Left ventricle myocardium inferior (tissue), 1 donor: ENCODE data around the gene CACNA1I. TPM values are rescaled to one million over a fixed set of nuclear protein-coding genes. Genes with fewer than 3 reads are reported as not detected.

Experiments used
- DNase-seq: peaks from one replicate; pipeline ENCODE4 v3.0.0-alpha.2; 2020
- H3K27ac ChIP-seq: fragments of 200-600 bp; replicated peaks from 2 replicates; pipeline ENCODE4 v1.8.0; 2021
- H3K27me3 ChIP-seq: fragments of 200-600 bp; 2 replicates; pipeline ENCODE4 v1.8.0; 2021; ENCODE audit warnings: low read depth
- H3K36me3 ChIP-seq: fragments of 200-600 bp; 2 replicates; pipeline ENCODE4 v1.8.0; 2021
- H3K4me1 ChIP-seq: fragments of 200-600 bp; 2 replicates; pipeline ENCODE4 v1.8.0; 2021
- H3K4me3 ChIP-seq: fragments of 200-600 bp; 2 replicates; pipeline ENCODE4 v1.8.0; 2021; ENCODE audit warnings: mild to moderate bottlenecking, moderate library complexity
- H3K9me3 ChIP-seq: fragments of 200-600 bp; replicated peaks from 2 replicates; pipeline ENCODE4 v1.8.0; 2021
- intact Hi-C: fragments of 100-400 bp; cut with micrococcal nuclease; formaldehyde crosslinking; loops from one replicate; pipeline ENCODE4 v1.11.0; 2022
- total RNA-seq: library from RNA; stranded (reverse); fragmentation: NEBNext Ultra II Directional; extraction: Animal tissue kit (Norgen Biotek cat#: 25700); gene quantifications from one replicate; pipeline ENCODE4 v1.2.1, GENCODE V29; 2021
- TF ChIP-seq, protein P1 (sequence below): fragments of 200-600 bp; IDR thresholded peaks from 2 replicates; pipeline ENCODE4 v1.8.0; 2021; ENCODE audit warnings: antibody characterized with exemption, mild to moderate bottlenecking, borderline replicate concordance
- donor health status: DM: no; HTN: yes; CAD: no; lungs with severe emphysema.

CACNA1I gene
- total RNA-seq, 1 donor from 2014 or later: 0.05 TPM

GRCh38 chr22:39532215-39533073 lies 38.1 kb upstream of the CACNA1I start, which contains the start of gene RPS19BP1:
RPS19BP1 (minus strand) TSS chr22:39532748; CDS start chr22:39532738, 10 bp downstream.
- H3K27me3 ChIP-seq: no peaks in the 10 kb centered on the region
- intact Hi-C loops: no loop called here
- H3K36me3 ChIP-seq: peaks cover 17% of the 10 kb centered on the region
- peak within 1 kb of the TSS; percentile 97 for H3K4me3 ChIP-seq
- no peaks in the 10 kb centered on the region for H3K9me3 ChIP-seq
- TF ChIP-seq, protein P1, sequence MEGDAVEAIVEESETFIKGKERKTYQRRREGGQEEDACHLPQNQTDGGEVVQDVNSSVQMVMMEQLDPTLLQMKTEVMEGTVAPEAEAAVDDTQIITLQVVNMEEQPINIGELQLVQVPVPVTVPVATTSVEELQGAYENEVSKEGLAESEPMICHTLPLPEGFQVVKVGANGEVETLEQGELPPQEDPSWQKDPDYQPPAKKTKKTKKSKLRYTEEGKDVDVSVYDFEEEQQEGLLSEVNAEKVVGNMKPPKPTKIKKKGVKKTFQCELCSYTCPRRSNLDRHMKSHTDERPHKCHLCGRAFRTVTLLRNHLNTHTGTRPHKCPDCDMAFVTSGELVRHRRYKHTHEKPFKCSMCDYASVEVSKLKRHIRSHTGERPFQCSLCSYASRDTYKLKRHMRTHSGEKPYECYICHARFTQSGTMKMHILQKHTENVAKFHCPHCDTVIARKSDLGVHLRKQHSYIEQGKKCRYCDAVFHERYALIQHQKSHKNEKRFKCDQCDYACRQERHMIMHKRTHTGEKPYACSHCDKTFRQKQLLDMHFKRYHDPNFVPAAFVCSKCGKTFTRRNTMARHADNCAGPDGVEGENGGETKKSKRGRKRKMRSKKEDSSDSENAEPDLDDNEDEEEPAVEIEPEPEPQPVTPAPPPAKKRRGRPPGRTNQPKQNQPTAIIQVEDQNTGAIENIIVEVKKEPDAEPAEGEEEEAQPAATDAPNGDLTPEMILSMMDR: peak; percentile 10
- H3K4me1 ChIP-seq: peaks cover 62% of the 10 kb centered on the region
- H3K27ac ChIP-seq: peak within 1 kb of the TSS; percentile 96
- peak; percentile 99 for DNase-seq

DNA sequence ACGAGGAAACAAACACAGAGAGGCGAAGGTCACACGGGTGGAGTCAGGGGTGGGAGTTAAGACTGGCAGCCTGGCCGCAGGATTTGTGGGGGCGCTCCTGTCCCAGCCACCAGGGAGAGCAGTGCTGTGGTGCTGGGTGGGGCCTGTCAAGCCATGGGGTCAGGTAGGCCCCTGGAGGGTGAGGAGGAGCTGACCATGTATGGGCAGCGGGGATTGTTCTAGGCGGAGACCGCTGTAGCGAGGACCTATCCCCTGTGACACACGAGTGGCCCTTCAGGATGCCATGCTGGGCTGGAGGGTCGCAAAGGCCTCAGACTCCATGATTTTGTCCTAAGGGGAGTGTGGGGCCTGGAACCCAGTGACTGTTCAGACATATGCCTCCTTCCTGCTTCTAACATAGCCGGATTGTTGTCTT lies 36.5 kb upstream of the CACNA1I start:
- intact Hi-C loops: no loop called here
- TF ChIP-seq, protein P1: no peak
- Histone ChIP-seq H3K27me3 (no peaks in the 10 kb centered on the region), H3K9me3 (no peaks in the 10 kb centered on the region), H3K27ac (peak overlapping the region; percentile 27), H3K36me3 (peaks cover 12% of the 10 kb centered on the region), H3K4me1 (peaks cover 46% of the 10 kb centered on the region), H3K4me3 (no peak overlapping the region)
- no peak for DNase-seq

DNA sequence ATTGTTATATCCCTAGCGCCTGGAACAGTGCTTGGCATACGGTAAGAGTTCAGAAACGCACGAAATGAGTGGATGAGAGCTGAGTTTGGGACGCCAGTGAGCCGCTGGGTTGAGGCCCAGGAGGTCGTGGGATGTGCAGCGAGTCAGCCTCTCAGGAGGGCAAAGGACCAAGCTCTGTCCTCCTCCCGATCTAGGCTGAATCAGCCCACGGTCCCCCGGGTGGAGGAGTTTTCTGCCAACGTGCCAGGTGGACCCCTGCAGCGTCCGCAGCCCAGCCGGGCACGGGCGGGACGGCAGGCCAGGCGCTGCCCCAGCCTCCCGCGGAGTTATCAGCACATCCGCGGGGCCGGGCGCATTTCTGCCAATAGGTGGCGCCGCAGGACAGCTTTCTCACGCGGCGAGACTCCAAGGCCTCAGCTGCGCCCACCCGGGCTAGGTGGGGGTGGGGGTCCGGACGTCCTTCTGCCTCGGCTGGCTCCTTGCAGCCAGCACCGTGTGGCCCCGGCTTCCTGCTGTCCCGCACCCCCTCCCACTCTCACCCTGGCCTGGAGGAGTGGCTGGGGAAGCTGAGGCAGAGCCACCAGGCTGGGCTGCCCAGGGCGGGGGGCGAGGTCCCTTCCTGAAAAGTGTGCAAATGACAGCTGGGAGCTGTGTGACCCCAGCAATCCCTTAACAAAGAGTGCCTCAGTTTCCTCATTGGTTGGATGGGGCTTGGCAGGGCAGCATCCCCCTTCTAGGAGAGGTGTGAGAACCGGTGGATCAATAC lies 35.8 kb upstream of the CACNA1I start:
- intact Hi-C loops: loop anchor here (5.0 kb wide), 1 partner anchor 488 kb away; no protein-coding TSS in a partner anchor
- TF ChIP-seq, protein P1: peak; percentile 94
- peaks cover 39% of the 10 kb centered on the region for H3K4me1 ChIP-seq
- peak overlapping the region; percentile 27 for H3K27ac ChIP-seq
- H3K9me3 ChIP-seq: no peaks in the 10 kb centered on the region
- peaks cover 7% of the 10 kb centered on the region for H3K36me3 ChIP-seq
- peak; percentile 85 for DNase-seq
- H3K27me3 ChIP-seq: no peaks in the 10 kb centered on the region
- H3K4me3 ChIP-seq: peak overlapping the region; percentile 17

DNA sequence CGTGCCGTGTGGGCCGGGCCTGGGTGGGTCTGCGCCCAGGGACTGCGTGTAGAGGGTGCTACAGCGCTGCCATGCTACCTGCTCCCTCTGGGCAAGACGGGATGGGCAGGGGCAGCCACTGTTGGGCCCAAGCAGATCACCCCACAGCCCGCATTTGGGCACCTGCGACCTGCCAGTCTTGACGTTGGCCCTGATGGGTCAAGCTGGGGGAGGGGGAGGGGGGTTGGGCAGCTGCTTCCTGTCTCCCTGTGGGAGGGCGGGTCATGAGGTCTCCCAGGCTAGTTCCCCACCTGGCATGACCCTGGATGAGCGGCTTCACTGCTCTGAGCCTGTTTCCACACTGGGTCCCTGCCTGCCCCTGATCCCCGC lies 35.2 kb upstream of the CACNA1I start:
- Histone ChIP-seq H3K4me3 (no peak overlapping the region), H3K36me3 (peaks cover 2% of the 10 kb centered on the region), H3K9me3 (no peaks in the 10 kb centered on the region), H3K4me1 (peaks cover 33% of the 10 kb centered on the region), H3K27me3 (no peaks in the 10 kb centered on the region), H3K27ac (no peak overlapping the region)
- intact Hi-C loops: loop anchor here (5.0 kb wide), 1 partner anchor 487 kb away; no protein-coding TSS in a partner anchor
- DNase-seq: no peak
- TF ChIP-seq, protein P1: no peak

DNA sequence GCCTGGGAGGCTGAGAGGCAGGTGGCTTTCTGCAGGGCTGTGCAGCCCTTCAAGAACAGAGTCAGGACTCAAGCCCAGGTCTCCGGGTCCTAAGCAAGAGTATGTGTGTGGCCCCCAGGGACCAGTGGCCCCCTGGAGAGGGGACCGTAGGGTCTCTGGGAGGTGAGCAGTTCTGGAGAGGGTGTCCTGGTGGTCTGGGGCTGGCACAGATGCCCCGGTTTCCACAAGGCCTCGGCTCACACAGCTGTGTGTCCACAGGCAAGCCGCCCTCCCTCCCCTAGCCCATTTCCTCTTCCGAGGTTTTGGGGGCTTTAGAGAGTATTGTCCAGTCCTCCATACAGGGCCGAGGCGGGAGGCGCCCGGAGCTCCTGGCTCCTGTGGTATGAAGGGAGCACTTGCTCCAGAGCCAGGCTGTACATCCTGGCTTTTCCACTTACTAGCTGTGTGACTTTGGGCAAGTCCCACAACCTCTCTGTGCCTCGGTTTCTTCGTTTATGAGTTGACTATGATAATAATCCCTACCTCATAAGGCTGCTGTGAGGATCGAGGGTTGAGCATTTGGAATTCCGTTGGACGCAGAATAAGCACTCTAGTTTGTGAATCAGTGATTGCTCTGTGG lies 34.6 kb upstream of the CACNA1I start:
- H3K4me1 ChIP-seq: peaks cover 27% of the 10 kb centered on the region
- H3K27me3 ChIP-seq: no peaks in the 10 kb centered on the region
- H3K9me3 ChIP-seq: no peaks in the 10 kb centered on the region
- intact Hi-C loops: loop anchor here (5.0 kb wide), 1 partner anchor 486 kb away; no protein-coding TSS in a partner anchor
- DNase-seq: no peak
- H3K27ac ChIP-seq: no peak overlapping the region
- no peak overlapping the region for H3K4me3 ChIP-seq
- TF ChIP-seq, protein P1: no peak
- H3K36me3 ChIP-seq: no peaks in the 10 kb centered on the region
